GM23338 (cell line): ENCODE data around the gene PBXIP1. TPM values are rescaled to one million over a fixed set of nuclear protein-coding genes. Genes with fewer than 3 reads are reported as not detected.

Experiments
- ATAC-seq: fragments of 200-7000 bp; cut with Tn5 transposase; 3 replicates; pipeline ENCODE4 v1.9.1; 2020
- DNase-seq: peaks from one replicate; pipeline ENCODE4 v3.0.0-alpha.2; 2015; ENCODE audit warnings: low spot score
- H2AFZ ChIP-seq: fragments of 200-600 bp; sonication (generic); 2 replicates; pipeline ENCODE4 v1.8.0; 2016; ENCODE audit warnings: antibody characterized with exemption, mild to moderate bottlenecking, moderate library complexity
- H3F3A ChIP-seq: fragments of 200-600 bp; sonication (generic); replicated peaks from 2 replicates; pipeline ENCODE4 v1.8.0; 2017; ENCODE audit warnings: antibody characterized with exemption, mixed run types, low read depth
- H3K27ac ChIP-seq: fragments of 200-600 bp; sonication (generic); 2 replicates; pipeline ENCODE4 v1.6.1; 2016; ENCODE audit warnings: low read depth
- H3K27me3 ChIP-seq: fragments of 200-600 bp; sonication (generic); 2 replicates; pipeline ENCODE4 v1.8.0; 2016; ENCODE audit warnings: mild to moderate bottlenecking, mixed run types, moderate library complexity; ENCODE audit not compliant: insufficient read depth
- H3K36me3 ChIP-seq: fragments of 200-600 bp; sonication (generic); 2 replicates; pipeline ENCODE4 v1.8.0; 2016; ENCODE audit warnings: mild to moderate bottlenecking; ENCODE audit not compliant: insufficient read depth
- H3K4me1 ChIP-seq: fragments of 200-600 bp; sonication (generic); 2 replicates; pipeline ENCODE4 v1.8.0; 2016; ENCODE audit warnings: mild to moderate bottlenecking, moderate library complexity; ENCODE audit not compliant: insufficient read depth
- H3K4me2 ChIP-seq: fragments of 200-600 bp; sonication (generic); 2 replicates; pipeline ENCODE4 v1.7.1; 2017; ENCODE audit warnings: mixed run types
- H3K4me3 ChIP-seq: fragments of 200-600 bp; sonication (generic); 2 replicates; pipeline ENCODE4 v1.6.1; 2016; ENCODE audit warnings: mixed run types
- H3K79me2 ChIP-seq: fragments of 200-600 bp; sonication (generic); replicated peaks from 2 replicates; pipeline ENCODE4 v1.8.0; 2017; ENCODE audit warnings: mild to moderate bottlenecking; ENCODE audit not compliant: insufficient read depth
- H3K9me2 ChIP-seq: fragments of 200-600 bp; sonication (generic); 2 replicates; pipeline ENCODE4 v1.8.0; 2017; ENCODE audit not compliant: insufficient read depth
- H4K20me1 ChIP-seq: fragments of 200-600 bp; sonication (generic); replicated peaks from 2 replicates; pipeline ENCODE4 v1.8.0; 2017; ENCODE audit warnings: mild to moderate bottlenecking; ENCODE audit not compliant: insufficient read depth
- H3K27ac Mint-ChIP-seq: 2 replicates; pipeline ENCODE4 v1.8.0; 2020; ENCODE audit warnings: inconsistent platforms, mild to moderate bottlenecking, moderate library complexity, mixed read lengths
- H3K27me3 Mint-ChIP-seq: 3 replicates; pipeline ENCODE4 v1.8.0; 2022; ENCODE audit warnings: low read depth, mild to moderate bottlenecking, moderate library complexity, mixed read lengths, inconsistent platforms; ENCODE audit not compliant: insufficient read depth, poor library complexity
- H3K36me3 Mint-ChIP-seq: 3 replicates; pipeline ENCODE4 v1.8.0; 2021; ENCODE audit warnings: low read depth, mild to moderate bottlenecking, inconsistent platforms, moderate library complexity, mixed read lengths
- H3K4me1 Mint-ChIP-seq: 3 replicates; pipeline ENCODE4 v1.8.0; 2020; ENCODE audit warnings: mild to moderate bottlenecking, inconsistent platforms, mixed read lengths
- H3K4me3 Mint-ChIP-seq: 3 replicates; pipeline ENCODE4 v1.8.0; 2021; ENCODE audit warnings: moderate library complexity, mild to moderate bottlenecking, inconsistent platforms, mixed read lengths
- H3K9me3 Mint-ChIP-seq: 3 replicates; pipeline ENCODE4 v1.8.0; 2020; ENCODE audit warnings: moderate library complexity, mild to moderate bottlenecking, inconsistent platforms, mixed read lengths
- CREB1 ChIP-seq: fragments of 250-450 bp; sonication (Bioruptor Pico); IDR thresholded peaks from 2 replicates; pipeline ENCODE4 v1.5.0; 2020; ENCODE audit warnings: low read depth, mild to moderate bottlenecking, moderate library complexity
- CTCF ChIP-seq, 2 experiments: fragments of 200-600 bp in 1 of 2; sonication (generic) in 1 of 2; conservative IDR thresholded peaks; 2 replicates each; pipeline versions ENCODE4 v1.5.1 to v1.6.1; 2016 to 2017; ENCODE audit warnings: antibody characterized with exemption in 2 of 2, low read depth in 2 of 2, mild to moderate bottlenecking in 2 of 2, moderate library complexity in 1 of 2
- ETS1 ChIP-seq: IDR thresholded peaks from 2 replicates; pipeline ENCODE4 v1.6.1; 2016; ENCODE audit warnings: antibody characterized with exemption
- EZH2 ChIP-seq: fragments of 200-600 bp; sonication (generic); IDR thresholded peaks from one replicate; pipeline ENCODE4 v1.8.0; 2017; ENCODE audit warnings: antibody characterized with exemption, mild to moderate bottlenecking, low read depth; ENCODE audit not compliant: unreplicated experiment
- EZH2phosphoT487 ChIP-seq: fragments of 200-600 bp; sonication (generic); IDR thresholded peaks from one replicate; pipeline ENCODE4 v1.8.1; 2018; ENCODE audit warnings: antibody characterized with exemption; ENCODE audit not compliant: unreplicated experiment
- JUNB ChIP-seq: IDR thresholded peaks from one replicate; pipeline ENCODE4 v1.6.1; 2016; ENCODE audit warnings: antibody characterized with exemption; ENCODE audit not compliant: unreplicated experiment
- NANOG ChIP-seq: IDR thresholded peaks from 2 replicates; pipeline ENCODE4 v1.6.1; 2016; ENCODE audit warnings: antibody characterized with exemption, borderline replicate concordance
- POLR2AphosphoS5 ChIP-seq: IDR thresholded peaks from 2 replicates; pipeline ENCODE4 v1.6.1; 2016; ENCODE audit warnings: antibody characterized with exemption, low read depth
- STAT1 ChIP-seq: IDR thresholded peaks from one replicate; pipeline ENCODE4 v1.6.1; 2016; ENCODE audit warnings: antibody characterized with exemption; ENCODE audit not compliant: unreplicated experiment
- ZNF114 ChIP-seq: fragments of 250-450 bp; sonication (Bioruptor Pico); IDR thresholded peaks from 2 replicates; pipeline ENCODE4 v1.5.0; 2020; ENCODE audit warnings: mild to moderate bottlenecking, moderate library complexity
- ZNF331 ChIP-seq: fragments of 250-450 bp; sonication (Bioruptor Pico); IDR thresholded peaks from 2 replicates; pipeline ENCODE4 v1.5.0; 2020; ENCODE audit warnings: low read depth, mild to moderate bottlenecking, moderate library complexity
- ZNF462 ChIP-seq: fragments of 250-450 bp; sonication (Bioruptor Pico); IDR thresholded peaks from 2 replicates; pipeline ENCODE4 v1.5.0; 2020; ENCODE audit warnings: mild to moderate bottlenecking, moderate library complexity
- polyA plus RNA-seq: library from polyadenylated mRNA; unstranded; fragments of >200 nt; fragmentation: Nextera tagmentation; extraction: Ambion mirVana; gene quantifications from 2 replicates; pipeline ENCODE4 v1.2.1, GENCODE V29; 2016
- total RNA-seq: library from RNA; depleted of rRNA; stranded (reverse); fragments of >200 nt; shearing (Covaris generic); gene quantifications from 2 replicates; pipeline ENCODE4 v1.2.3, GENCODE V29; 2014
- TF ChIP-seq, protein P1 (sequence below): IDR thresholded peaks from one replicate; pipeline ENCODE4 v1.6.1; 2018; ENCODE audit warnings: antibody characterized with exemption; ENCODE audit not compliant: unreplicated experiment

Gene PBXIP1
- total and polyA plus RNA-seq, 2 experiments from 2014 or later: 7.0 to 31.8 TPM

DNA sequence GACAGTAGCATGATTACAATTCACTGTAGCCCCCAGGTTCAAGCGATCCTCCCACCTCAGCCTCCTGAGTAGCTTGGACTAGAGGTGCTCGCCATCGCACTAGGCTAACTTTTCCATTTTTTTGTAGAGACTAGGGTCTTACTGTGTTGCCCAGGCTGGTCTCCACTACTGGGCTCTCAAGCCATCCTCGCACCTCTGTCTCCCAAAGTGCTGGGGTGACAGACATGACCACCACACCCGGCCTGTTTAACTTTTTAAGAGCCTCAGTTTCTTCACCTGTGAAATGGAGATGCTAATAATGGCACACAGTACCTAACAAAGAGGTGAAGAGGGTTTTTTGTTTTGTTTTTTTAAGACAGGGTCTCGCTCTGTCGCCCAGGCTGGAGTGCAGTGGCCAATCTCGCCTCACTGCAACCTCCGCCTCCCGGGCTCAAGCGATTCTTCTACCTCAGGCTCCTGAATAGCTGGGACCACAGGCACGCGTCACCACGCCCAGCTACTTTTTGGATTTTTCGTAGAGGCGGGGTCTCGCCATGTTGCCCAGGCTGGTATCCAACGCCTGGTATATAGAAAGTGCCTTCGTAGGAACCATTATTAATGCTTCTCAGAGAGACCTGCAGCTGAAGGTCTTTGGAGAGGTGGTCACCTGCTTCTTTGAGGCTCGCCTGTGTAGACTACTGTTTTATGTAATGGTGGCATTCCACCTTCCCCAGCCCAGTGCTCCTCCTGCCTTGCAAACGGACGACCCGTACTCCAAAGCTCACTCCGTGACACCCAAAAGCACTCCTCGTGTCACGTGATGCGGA, 19.9 kb downstream of the PBXIP1 start:
- Histone ChIP-seq H3K9me2 (no peaks in the 10 kb centered on the region; the same call in 1 of the 2 replicates), H3K4me1 (peaks cover 16% of the 10 kb centered on the region), H3F3A (peaks cover 10% of the 10 kb centered on the region), H4K20me1 (no peaks in the 10 kb centered on the region), H3K27me3 (no peaks in the 10 kb centered on the region; the same call in 1 of the 2 replicates), H3K79me2 (no peaks in the 10 kb centered on the region; the same call in 1 of the 2 replicates), H3K36me3 (no peaks in the 10 kb centered on the region), H3K4me3 (peak overlapping the region; percentile 64), H3K27ac (peak overlapping the region; percentile 89), H2AFZ (peak overlapping the region; percentile 20), H3K4me2 (peak overlapping the region; percentile 84)
- DNase-seq: no peak
- no peak for ATAC-seq
- Mint-ChIP-seq H3K27ac (peak overlapping the region; percentile 100), H3K27me3 (peaks cover 23% of the 10 kb centered on the region), H3K36me3 (peaks cover 4% of the 10 kb centered on the region; the same call in 1 of the 3 replicates), H3K4me1 (peaks cover 19% of the 10 kb centered on the region), H3K4me3 (peak overlapping the region; percentile 87), H3K9me3 (peaks cover 3% of the 10 kb centered on the region; the same call in 1 of the 3 replicates)
- no peak for TF ChIP-seq NANOG
- TF ChIP-seq ZNF462 (CRISPR knock-in tag): no peak
- no peak for TF ChIP-seq EZH2
- TF ChIP-seq, protein P1, sequence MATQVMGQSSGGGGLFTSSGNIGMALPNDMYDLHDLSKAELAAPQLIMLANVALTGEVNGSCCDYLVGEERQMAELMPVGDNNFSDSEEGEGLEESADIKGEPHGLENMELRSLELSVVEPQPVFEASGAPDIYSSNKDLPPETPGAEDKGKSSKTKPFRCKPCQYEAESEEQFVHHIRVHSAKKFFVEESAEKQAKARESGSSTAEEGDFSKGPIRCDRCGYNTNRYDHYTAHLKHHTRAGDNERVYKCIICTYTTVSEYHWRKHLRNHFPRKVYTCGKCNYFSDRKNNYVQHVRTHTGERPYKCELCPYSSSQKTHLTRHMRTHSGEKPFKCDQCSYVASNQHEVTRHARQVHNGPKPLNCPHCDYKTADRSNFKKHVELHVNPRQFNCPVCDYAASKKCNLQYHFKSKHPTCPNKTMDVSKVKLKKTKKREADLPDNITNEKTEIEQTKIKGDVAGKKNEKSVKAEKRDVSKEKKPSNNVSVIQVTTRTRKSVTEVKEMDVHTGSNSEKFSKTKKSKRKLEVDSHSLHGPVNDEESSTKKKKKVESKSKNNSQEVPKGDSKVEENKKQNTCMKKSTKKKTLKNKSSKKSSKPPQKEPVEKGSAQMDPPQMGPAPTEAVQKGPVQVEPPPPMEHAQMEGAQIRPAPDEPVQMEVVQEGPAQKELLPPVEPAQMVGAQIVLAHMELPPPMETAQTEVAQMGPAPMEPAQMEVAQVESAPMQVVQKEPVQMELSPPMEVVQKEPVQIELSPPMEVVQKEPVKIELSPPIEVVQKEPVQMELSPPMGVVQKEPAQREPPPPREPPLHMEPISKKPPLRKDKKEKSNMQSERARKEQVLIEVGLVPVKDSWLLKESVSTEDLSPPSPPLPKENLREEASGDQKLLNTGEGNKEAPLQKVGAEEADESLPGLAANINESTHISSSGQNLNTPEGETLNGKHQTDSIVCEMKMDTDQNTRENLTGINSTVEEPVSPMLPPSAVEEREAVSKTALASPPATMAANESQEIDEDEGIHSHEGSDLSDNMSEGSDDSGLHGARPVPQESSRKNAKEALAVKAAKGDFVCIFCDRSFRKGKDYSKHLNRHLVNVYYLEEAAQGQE: no peak
- TF ChIP-seq CREB1 (CRISPR knock-in tag): no peak
- TF ChIP-seq ZNF114: no peak
- TF ChIP-seq JUNB: no peak
- no peak for TF ChIP-seq EZH2phosphoT487
- TF ChIP-seq POLR2AphosphoS5: no peak
- TF ChIP-seq ZNF331 (CRISPR knock-in tag): no peak
- TF ChIP-seq CTCF (conservative IDR thresholded peaks at IDR 0.05; ENCODE audit: low read depth in 2 of 2): no peak
- no peak for TF ChIP-seq ETS1
- TF ChIP-seq STAT1: no peak
